Keratinocyte (primary cell): ENCODE measurements around the gene C5. TPM values are rescaled to one million over a fixed set of nuclear protein-coding genes. Genes with fewer than 3 reads are reported as not detected.

Experiments
- DNase-seq: peaks from one replicate; pipeline ENCODE4 v3.0.0-alpha.2; 2011; ENCODE audit warnings: low read depth, missing footprints, low spot score
- FAIRE-seq: peaks from 2 replicates; lab custom pipeline; 2011; peaks lifted over from hg19 to GRCh38; lab: Jason Lieb, UNC
- H2AFZ ChIP-seq: 2 replicates; pipeline ENCODE4 v1.6.0; 2012; ENCODE audit warnings: low read length, control low read depth, inconsistent platforms; ENCODE audit not compliant: control insufficient read depth
- H3K27ac ChIP-seq: 2 replicates; pipeline ENCODE4 v1.5.1; 2011; ENCODE audit warnings: low read length; ENCODE audit not compliant: control insufficient read depth, insufficient read depth
- H3K27me3 ChIP-seq: 3 replicates; pipeline ENCODE4 v1.6.0; 2011; ENCODE audit warnings: low read length; ENCODE audit not compliant: control insufficient read depth, insufficient read depth; ENCODE audit errors: extremely low read depth
- H3K36me3 ChIP-seq, 2 experiments: 2 replicates in 1 of 2; 3 replicates in 1 of 2; pipeline ENCODE4 v1.5.1; 2011; ENCODE audit warnings: low read length in 2 of 2, mild to moderate bottlenecking in 1 of 2; ENCODE audit not compliant: control insufficient read depth in 2 of 2, insufficient read depth in 2 of 2; ENCODE audit errors: extremely low read depth in 1 of 2
- H3K4me1 ChIP-seq: 3 replicates; pipeline ENCODE4 v1.5.1; 2011; ENCODE audit warnings: low read length; ENCODE audit not compliant: control insufficient read depth, insufficient read depth; ENCODE audit errors: extremely low read depth
- H3K4me2 ChIP-seq: 3 replicates; pipeline ENCODE4 v1.6.0; 2011; ENCODE audit warnings: low read depth, low read length; ENCODE audit not compliant: control insufficient read depth, insufficient read depth; ENCODE audit errors: extremely low read depth
- H3K4me3 ChIP-seq, 3 experiments: fragments of 200-600 bp in 1 of 3; sonication (generic) in 1 of 3; 2 replicates in 2 of 3; 3 replicates in 1 of 3; pipeline ENCODE4 v1.5.1; 2011 to 2016; ENCODE audit warnings: low read length in 3 of 3, mild to moderate bottlenecking in 3 of 3, control low read depth in 2 of 3, inconsistent platforms in 1 of 3, low read depth in 1 of 3, mixed read lengths in 1 of 3, mixed run types in 1 of 3, moderate library complexity in 1 of 3; ENCODE audit not compliant: control insufficient read depth in 2 of 3, insufficient read depth in 2 of 3; ENCODE audit errors: extremely low read depth in 1 of 3
- H3K79me2 ChIP-seq: 2 replicates; pipeline ENCODE4 v1.6.0; 2012; ENCODE audit warnings: low read length; ENCODE audit not compliant: control insufficient read depth, insufficient read depth
- H3K9ac ChIP-seq: 3 replicates; pipeline ENCODE4 v1.6.0; 2011; ENCODE audit warnings: low read length; ENCODE audit not compliant: control insufficient read depth, insufficient read depth; ENCODE audit errors: extremely low read depth
- H3K9me1 ChIP-seq: 3 replicates; pipeline ENCODE4 v1.6.0; 2011; ENCODE audit warnings: low read length; ENCODE audit not compliant: control insufficient read depth, insufficient read depth; ENCODE audit errors: extremely low read depth
- H3K9me3 ChIP-seq: 2 replicates; pipeline ENCODE4 v1.5.1; 2012; ENCODE audit warnings: low read depth, low read length; ENCODE audit not compliant: control insufficient read depth
- H4K20me1 ChIP-seq: 3 replicates; pipeline ENCODE4 v1.6.0; 2011; ENCODE audit warnings: low read length; ENCODE audit not compliant: control insufficient read depth, insufficient read depth; ENCODE audit errors: extremely low read depth
- EZH2 ChIP-seq: IDR thresholded peaks from one replicate; pipeline ENCODE4 v1.6.1; 2012; ENCODE audit warnings: inconsistent platforms, mild to moderate bottlenecking, low read length, moderate library complexity
- dilution Hi-C: fragments of 300-500 bp; cut with MboI; formaldehyde crosslinking; loops from one replicate; pipeline ENCODE4 v1.7.0; 2020; ENCODE audit warnings: low sequenced_read_pairs; ENCODE audit not compliant: extremely low pct_ligation_motif_present
- polyA plus RNA-seq, 5 experiments: library from polyadenylated mRNA; depleted of rRNA in 3 of 5; stranded (reverse) in 3 of 5; stranded (forward) in 1 of 5; unstranded in 1 of 5; fragments of >200 nt; gene quantifications; 1 replicate in 1 of 5; 2 replicates in 3 of 5; 3 replicates in 1 of 5; pipeline versions ENCODE4 v1.2.1 to v1.2.3, GENCODE V29; 2011 to 2012; ENCODE audit warnings: missing spikeins in 2 of 5, low read depth in 1 of 5, low replicate concordance in 1 of 5
- TF ChIP-seq, protein P1 (sequence below), 3 experiments: IDR thresholded peaks in 1 of 3; conservative IDR thresholded peaks in 1 of 3; optimal IDR thresholded peaks in 1 of 3; 2 replicates in 2 of 3; 3 replicates in 1 of 3; pipeline versions ENCODE3 to v1.5.1; 2011; ENCODE audit warnings: low read length in 3 of 3, mild to moderate bottlenecking in 3 of 3, moderate library complexity in 2 of 3, control low read depth in 1 of 3, inconsistent platforms in 1 of 3; ENCODE audit not compliant: insufficient read depth in 2 of 3; ENCODE audit errors: extremely low read depth in 1 of 3

C5 gene
- polyA plus RNA-seq, 1 donor (not counting 4 experiments of a cell fraction or from before 2014, with no cell fraction given) = 0.76 TPM

DNA sequence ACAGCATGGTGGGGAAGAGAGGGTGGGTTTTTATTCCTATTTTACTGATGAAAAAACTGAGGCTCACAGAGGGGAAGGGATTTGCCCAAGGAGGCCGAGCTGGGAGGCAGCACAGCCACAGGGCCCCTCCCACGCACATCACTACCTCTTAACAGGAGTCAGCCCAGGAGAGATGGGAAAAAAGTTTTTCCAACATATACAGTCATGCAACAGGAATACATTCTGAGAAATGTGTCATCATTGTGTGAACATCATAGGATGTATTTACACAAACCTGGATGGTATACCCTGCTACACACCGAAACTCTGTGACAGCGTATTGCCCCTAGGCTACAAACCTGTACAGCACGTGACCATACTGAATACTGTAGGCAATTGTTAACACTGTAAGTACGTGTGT, 135.1 kb downstream of the C5 start:
- dilution Hi-C loops = no loop called here
- Histone ChIP-seq H3K9me1 (no peaks in the 10 kb centered on the region), H3K4me1 (peaks cover 12% of the 10 kb centered on the region), H3K9ac (no peak overlapping the region), H3K27me3 (no peaks in the 10 kb centered on the region), H3K27ac (no peak overlapping the region), H3K79me2 (no peaks in the 10 kb centered on the region), H3K9me3 (no peaks in the 10 kb centered on the region), H2AFZ (no peak overlapping the region), H3K36me3 (no peaks in the 10 kb centered on the region), H3K4me3 (no peak overlapping the region), H4K20me1 (no peaks in the 10 kb centered on the region), H3K4me2 (no peak overlapping the region)
- DNase-seq (no peak), FAIRE-seq (no peak)
- no peak for TF ChIP-seq EZH2
- TF ChIP-seq, protein P1, sequence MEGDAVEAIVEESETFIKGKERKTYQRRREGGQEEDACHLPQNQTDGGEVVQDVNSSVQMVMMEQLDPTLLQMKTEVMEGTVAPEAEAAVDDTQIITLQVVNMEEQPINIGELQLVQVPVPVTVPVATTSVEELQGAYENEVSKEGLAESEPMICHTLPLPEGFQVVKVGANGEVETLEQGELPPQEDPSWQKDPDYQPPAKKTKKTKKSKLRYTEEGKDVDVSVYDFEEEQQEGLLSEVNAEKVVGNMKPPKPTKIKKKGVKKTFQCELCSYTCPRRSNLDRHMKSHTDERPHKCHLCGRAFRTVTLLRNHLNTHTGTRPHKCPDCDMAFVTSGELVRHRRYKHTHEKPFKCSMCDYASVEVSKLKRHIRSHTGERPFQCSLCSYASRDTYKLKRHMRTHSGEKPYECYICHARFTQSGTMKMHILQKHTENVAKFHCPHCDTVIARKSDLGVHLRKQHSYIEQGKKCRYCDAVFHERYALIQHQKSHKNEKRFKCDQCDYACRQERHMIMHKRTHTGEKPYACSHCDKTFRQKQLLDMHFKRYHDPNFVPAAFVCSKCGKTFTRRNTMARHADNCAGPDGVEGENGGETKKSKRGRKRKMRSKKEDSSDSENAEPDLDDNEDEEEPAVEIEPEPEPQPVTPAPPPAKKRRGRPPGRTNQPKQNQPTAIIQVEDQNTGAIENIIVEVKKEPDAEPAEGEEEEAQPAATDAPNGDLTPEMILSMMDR (optimal IDR thresholded peaks at IDR 0.05 in 1 of 3, IDR thresholded peaks at IDR 0.05 in 1 of 3, conservative IDR thresholded peaks at IDR 0.05 in 1 of 3; ENCODE audit: extremely low read depth in 1 of 3, insufficient read depth in 2 of 3, low read length in 3 of 3) = no peak

DNA sequence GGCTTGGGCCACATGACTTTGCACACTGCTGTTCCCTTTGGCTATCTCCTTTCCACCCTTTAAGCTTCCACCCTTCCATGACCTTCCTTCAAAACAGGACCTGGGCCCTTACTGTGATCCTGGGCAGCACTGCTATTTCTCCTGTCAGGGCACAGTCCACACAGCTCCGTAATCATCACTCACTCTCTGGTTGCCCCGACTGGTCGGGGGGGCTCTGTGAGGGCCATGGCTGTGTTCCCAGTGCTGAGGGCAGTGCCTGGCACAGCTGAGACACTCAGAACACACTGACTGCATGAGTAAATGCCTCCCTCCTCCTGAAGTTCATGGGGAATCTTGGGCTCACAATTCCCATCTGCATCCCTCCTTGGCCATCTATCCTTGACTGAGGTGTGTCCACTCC, 135.7 kb downstream of the C5 start:
- H3K4me2 ChIP-seq = no peak overlapping the region
- FAIRE-seq (no peak), DNase-seq (no peak)
- no peaks in the 10 kb centered on the region for H3K27me3 ChIP-seq
- H2AFZ ChIP-seq = no peak overlapping the region
- H3K9me1 ChIP-seq = no peaks in the 10 kb centered on the region
- H3K4me1 ChIP-seq = peaks cover 14% of the 10 kb centered on the region
- no peaks in the 10 kb centered on the region for H3K79me2 ChIP-seq
- no peak overlapping the region for H3K27ac ChIP-seq
- H3K9ac ChIP-seq = no peak overlapping the region
- dilution Hi-C loops = no loop called here
- H3K36me3 ChIP-seq = no peaks in the 10 kb centered on the region
- H3K9me3 ChIP-seq = no peaks in the 10 kb centered on the region
- TF ChIP-seq, protein P1 (optimal IDR thresholded peaks at IDR 0.05 in 1 of 3, IDR thresholded peaks at IDR 0.05 in 1 of 3, conservative IDR thresholded peaks at IDR 0.05 in 1 of 3; ENCODE audit: extremely low read depth in 1 of 3, insufficient read depth in 2 of 3, low read length in 3 of 3) = no peak
- TF ChIP-seq EZH2 = no peak
- no peak overlapping the region for H3K4me3 ChIP-seq
- H4K20me1 ChIP-seq = no peaks in the 10 kb centered on the region
